Measurements from ENCODE around the gene XXYLT1.

- TF ChIP-seq CTCF (IDR thresholded peaks at IDR 0.05) (no peak), POLR2A (IDR thresholded peaks at IDR 0.05) (no peak)
Measured at GRCh38 chr3:195122261-195122660, 148.7 kb downstream of the XXYLT1 start.
